SU-DHL-6 (cell line): ENCODE results near the gene MPHOSPH9.

ENCODE experiments used
- H2AFZ ChIP-seq: fragments of 200-600 bp; sonication (generic); 2 replicates; pipeline ENCODE4 v1.6.1; 2014; ENCODE audit warnings: low read depth, mild to moderate bottlenecking, moderate library complexity, mixed read lengths, antibody characterized with exemption, low read length; ENCODE audit not compliant: severe bottlenecking
- H3F3A ChIP-seq: fragments of 200-600 bp; shearing (Covaris generic); 2 replicates; pipeline ENCODE4 v1.6.0; 2016; ENCODE audit warnings: antibody characterized with exemption, mild to moderate bottlenecking; ENCODE audit not compliant: insufficient read depth
- H3K27ac ChIP-seq: fragments of 200-600 bp; sonication (generic); 2 replicates; pipeline ENCODE4 v1.5.1; 2016; ENCODE audit warnings: low read depth, mild to moderate bottlenecking, low read length, moderate library complexity, mixed read lengths
- H3K27me3 ChIP-seq: fragments of 200-600 bp; sonication (generic), shearing (Covaris generic); 2 replicates; pipeline ENCODE4 v1.6.0; 2014; ENCODE audit warnings: mild to moderate bottlenecking, low read length
- H3K36me3 ChIP-seq: fragments of 200-600 bp; sonication (generic); 2 replicates; pipeline ENCODE4 v1.6.1; 2014; ENCODE audit warnings: mild to moderate bottlenecking, low read length, mixed read lengths
- H3K4me2 ChIP-seq: fragments of 300-600, 200-600 bp; shearing (Covaris generic), sonication (generic); 2 replicates; pipeline ENCODE4 v1.6.0; 2014; ENCODE audit warnings: low read length, low read depth, mild to moderate bottlenecking; ENCODE audit not compliant: poor library complexity, severe bottlenecking
- H3K4me3 ChIP-seq: fragments of 200-600 bp; sonication (generic); 2 replicates; pipeline ENCODE4 v1.5.1; 2014; ENCODE audit warnings: antibody characterized with exemption, low read length, mild to moderate bottlenecking, mixed read lengths; ENCODE audit not compliant: insufficient read depth, poor library complexity, severe bottlenecking
- H3K79me2 ChIP-seq: fragments of 200-600 bp; sonication (generic); 2 replicates; pipeline ENCODE4 v1.6.1; 2014; ENCODE audit warnings: mild to moderate bottlenecking, low read length, moderate library complexity; ENCODE audit not compliant: insufficient read depth
- H3K9ac ChIP-seq: fragments of 200-600 bp; sonication (generic); 2 replicates; pipeline ENCODE4 v1.7.0; 2014; ENCODE audit warnings: mild to moderate bottlenecking, low read length
- H3K9me2 ChIP-seq: fragments of 200-600 bp; sonication (generic); replicated peaks from 2 replicates; pipeline ENCODE4 v1.6.1; 2014; ENCODE audit warnings: low read length; ENCODE audit not compliant: insufficient read depth
- H3K9me3 ChIP-seq: fragments of 200-600 bp; sonication (generic); 2 replicates; pipeline ENCODE4 v1.6.1; 2014; ENCODE audit warnings: low read length, mixed read lengths; ENCODE audit not compliant: insufficient read depth
- H4K20me1 ChIP-seq: fragments of 200-600 bp; sonication (generic); 2 replicates; pipeline ENCODE4 v1.6.1; 2014; ENCODE audit warnings: low read depth, mild to moderate bottlenecking, antibody characterized with exemption, low read length, moderate library complexity, mixed read lengths
- EZH2phosphoT487 ChIP-seq: fragments of 200-600 bp; sonication (generic), shearing (Covaris generic); conservative IDR thresholded peaks from 2 replicates; pipeline ENCODE4 v1.6.1; 2018; ENCODE audit warnings: mild to moderate bottlenecking, antibody characterized with exemption, low read length, moderate library complexity, mixed read lengths
- TF ChIP-seq, protein P1 (sequence below): fragments of 200-600 bp; sonication (generic); IDR thresholded peaks from one replicate; pipeline ENCODE4 v1.5.1; 2017; ENCODE audit warnings: antibody characterized with exemption, mild to moderate bottlenecking, low read length, moderate library complexity; ENCODE audit not compliant: insufficient read depth, poor library complexity, severe bottlenecking

The MPHOSPH9 gene

DNA sequence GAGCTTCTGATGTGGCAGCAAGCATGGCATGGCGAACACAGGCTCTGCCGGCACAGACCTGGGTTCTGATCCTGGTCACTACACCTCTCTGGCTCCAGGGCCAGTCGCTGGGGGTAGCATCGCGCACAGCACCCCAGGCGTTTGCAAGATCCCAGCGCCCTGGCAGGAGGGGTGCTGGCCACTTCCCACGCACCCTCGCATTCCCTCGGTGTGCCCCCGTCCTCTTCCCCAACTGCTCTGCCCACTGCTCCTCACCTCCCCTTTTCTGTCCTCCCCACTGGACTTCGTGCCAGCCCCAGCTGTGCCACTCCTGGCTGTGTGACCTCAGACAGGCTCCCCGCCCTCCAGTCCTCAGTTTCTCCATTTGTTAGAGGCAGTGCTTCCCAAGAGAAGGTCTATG lies 35.9 kb upstream of the MPHOSPH9 start:
- H3K36me3 ChIP-seq, result no peaks in the 10 kb centered on the region
- no peak overlapping the region for H3K9ac ChIP-seq
- H3K4me3 ChIP-seq, result no peak overlapping the region
- no peak for TF ChIP-seq EZH2phosphoT487
- TF ChIP-seq, protein P1, sequence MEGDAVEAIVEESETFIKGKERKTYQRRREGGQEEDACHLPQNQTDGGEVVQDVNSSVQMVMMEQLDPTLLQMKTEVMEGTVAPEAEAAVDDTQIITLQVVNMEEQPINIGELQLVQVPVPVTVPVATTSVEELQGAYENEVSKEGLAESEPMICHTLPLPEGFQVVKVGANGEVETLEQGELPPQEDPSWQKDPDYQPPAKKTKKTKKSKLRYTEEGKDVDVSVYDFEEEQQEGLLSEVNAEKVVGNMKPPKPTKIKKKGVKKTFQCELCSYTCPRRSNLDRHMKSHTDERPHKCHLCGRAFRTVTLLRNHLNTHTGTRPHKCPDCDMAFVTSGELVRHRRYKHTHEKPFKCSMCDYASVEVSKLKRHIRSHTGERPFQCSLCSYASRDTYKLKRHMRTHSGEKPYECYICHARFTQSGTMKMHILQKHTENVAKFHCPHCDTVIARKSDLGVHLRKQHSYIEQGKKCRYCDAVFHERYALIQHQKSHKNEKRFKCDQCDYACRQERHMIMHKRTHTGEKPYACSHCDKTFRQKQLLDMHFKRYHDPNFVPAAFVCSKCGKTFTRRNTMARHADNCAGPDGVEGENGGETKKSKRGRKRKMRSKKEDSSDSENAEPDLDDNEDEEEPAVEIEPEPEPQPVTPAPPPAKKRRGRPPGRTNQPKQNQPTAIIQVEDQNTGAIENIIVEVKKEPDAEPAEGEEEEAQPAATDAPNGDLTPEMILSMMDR, result no peak
- no peak overlapping the region for H2AFZ ChIP-seq
- no peak overlapping the region for H3K27ac ChIP-seq
- H3K4me2 ChIP-seq, result no peak overlapping the region
- no peaks in the 10 kb centered on the region for H3K79me2 ChIP-seq
- H3K9me3 ChIP-seq, result no peaks in the 10 kb centered on the region
- 0 out of 2 replicates have a peak, but pooled peaks cover 4% of the 10 kb centered on the region for H3F3A ChIP-seq
- no peaks in the 10 kb centered on the region for H3K9me2 ChIP-seq
- no peaks in the 10 kb centered on the region for H4K20me1 ChIP-seq
- no peaks in the 10 kb centered on the region for H3K27me3 ChIP-seq

DNA sequence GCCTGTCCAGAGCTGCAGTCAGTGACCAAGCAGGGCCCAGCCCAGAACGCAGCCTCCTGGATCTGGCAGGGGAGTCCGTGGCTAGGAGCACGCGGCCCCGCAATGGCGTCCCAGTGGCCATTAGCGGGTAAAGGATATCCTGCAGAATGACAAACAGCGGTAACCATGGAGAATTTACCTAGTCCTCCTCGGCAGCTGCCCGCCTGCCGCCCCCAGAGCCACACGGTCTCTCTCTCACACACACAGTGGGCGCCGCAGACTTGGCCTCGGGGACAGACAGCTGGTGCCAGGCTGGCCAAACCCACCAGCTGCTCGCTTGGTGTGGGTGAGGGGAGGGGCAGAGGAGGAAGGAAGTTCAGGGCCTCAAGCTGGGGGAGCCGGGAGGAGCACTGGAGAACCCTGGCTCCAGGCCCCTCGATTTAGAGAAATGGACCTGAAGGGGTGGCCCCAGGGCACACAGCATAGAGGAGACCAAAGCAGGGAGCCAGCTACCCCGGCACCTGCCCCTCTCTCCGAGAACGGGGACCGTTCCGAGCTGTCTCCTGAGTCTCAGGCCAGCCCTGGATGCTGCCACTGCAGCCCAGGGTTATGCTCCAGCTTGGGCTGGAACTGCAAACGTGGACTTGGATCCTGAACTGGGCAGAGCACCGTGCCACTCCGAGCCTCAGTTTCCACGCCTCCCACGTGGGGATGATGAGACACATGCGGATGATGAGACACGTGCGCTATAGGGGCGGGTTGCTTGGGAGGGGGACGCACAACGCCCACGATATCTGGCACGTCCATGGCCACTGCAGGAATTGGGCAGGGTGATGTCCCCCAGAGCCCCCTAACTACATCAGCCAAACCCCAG lies 35.3 kb upstream of the MPHOSPH9 start:
- no peaks in the 10 kb centered on the region for H3K36me3 ChIP-seq

DNA sequence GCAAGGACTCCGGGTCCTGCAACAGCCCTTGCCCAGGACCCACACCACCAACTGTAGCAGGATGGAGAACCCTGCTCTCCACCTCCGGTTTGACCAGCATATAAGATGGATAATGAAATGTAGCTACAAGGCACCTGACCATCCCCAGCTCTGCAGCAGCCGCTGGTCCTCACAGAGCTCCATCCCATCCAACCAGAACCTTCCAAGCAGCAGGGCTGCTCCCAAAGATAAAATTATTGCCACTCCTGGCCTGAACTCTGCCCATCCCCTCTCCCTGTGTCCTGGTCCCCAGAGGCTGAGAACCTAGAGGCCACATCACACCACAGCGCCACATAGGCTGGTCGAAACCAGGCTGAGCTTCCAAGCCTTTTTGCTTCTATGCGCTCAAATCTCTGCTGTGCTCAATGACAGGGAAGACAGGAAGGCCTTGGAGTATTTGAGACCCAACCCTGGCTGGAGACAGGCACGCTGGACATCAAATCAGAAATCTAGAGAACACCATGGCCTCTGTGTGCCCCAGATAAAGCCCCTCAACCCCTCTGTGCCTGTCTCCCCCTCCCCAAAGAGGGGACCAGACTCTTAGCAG lies 34.5 kb upstream of the MPHOSPH9 start:
- Histone ChIP-seq H2AFZ (no peak overlapping the region), H3K4me3 (no peak overlapping the region), H3K79me2 (no peaks in the 10 kb centered on the region), H4K20me1 (no peaks in the 10 kb centered on the region), H3K9me2 (no peaks in the 10 kb centered on the region), H3K27ac (no peak overlapping the region), H3F3A (no peaks in the 10 kb centered on the region), H3K9ac (no peak overlapping the region), H3K27me3 (no peaks in the 10 kb centered on the region), H3K4me2 (no peak overlapping the region), H3K9me3 (no peaks in the 10 kb centered on the region), H3K36me3 (no peaks in the 10 kb centered on the region)
- TF ChIP-seq, protein P1, result no peak
- no peak for TF ChIP-seq EZH2phosphoT487

More for the DNA sequence above, 35.3 kb upstream of the MPHOSPH9 start:
- H3K9ac ChIP-seq, result no peak overlapping the region
- H3K27ac ChIP-seq, result no peak overlapping the region
- TF ChIP-seq, protein P1, result no peak
- TF ChIP-seq EZH2phosphoT487, result no peak
- no peaks in the 10 kb centered on the region for H3K9me2 ChIP-seq
- no peaks in the 10 kb centered on the region for H3K9me3 ChIP-seq
- no peaks in the 10 kb centered on the region for H4K20me1 ChIP-seq
- H3F3A ChIP-seq, result 0 out of 2 replicates have a peak, but pooled peaks cover 4% of the 10 kb centered on the region
- H3K79me2 ChIP-seq, result no peaks in the 10 kb centered on the region
- H3K27me3 ChIP-seq, result no peaks in the 10 kb centered on the region
- H3K4me2 ChIP-seq, result no peak overlapping the region
- H2AFZ ChIP-seq, result no peak overlapping the region
- H3K4me3 ChIP-seq, result no peak overlapping the region
